Nephron (organoid): Measurements from ENCODE around the gene DDX18.

ENCODE experiments used
- H3K27ac Mint-ChIP-seq, 3 experiments: 2 replicates each; pipeline ENCODE4 v1.8.0; 2020; ENCODE audit warnings: mixed read lengths in 3 of 3, mild to moderate bottlenecking in 2 of 3, moderate library complexity in 1 of 3
- H3K27me3 Mint-ChIP-seq: 2 replicates; pipeline ENCODE4 v1.8.0; 2021; ENCODE audit warnings: low read depth, mild to moderate bottlenecking, moderate library complexity, mixed read lengths
- H3K36me3 Mint-ChIP-seq: 2 replicates; pipeline ENCODE4 v1.8.0; 2020; ENCODE audit warnings: low read depth, mixed read lengths
- H3K4me1 Mint-ChIP-seq: 2 replicates; pipeline ENCODE4 v1.8.0; 2020; ENCODE audit warnings: mixed read lengths
- H3K4me3 Mint-ChIP-seq, 3 experiments: 2 replicates each; pipeline ENCODE4 v1.8.0; 2020; ENCODE audit warnings: mild to moderate bottlenecking in 3 of 3, mixed read lengths in 3 of 3, moderate library complexity in 2 of 3
- H3K9me3 Mint-ChIP-seq: 2 replicates; pipeline ENCODE4 v1.8.0; 2020; ENCODE audit warnings: mixed read lengths
- TF ChIP-seq, protein P1 (sequence below), 3 experiments: fragments of 200-600 bp; sonication (generic); IDR thresholded peaks; one replicate each; pipeline ENCODE4 v1.5.0; 2021; ENCODE audit warnings: antibody characterized with exemption in 3 of 3; ENCODE audit not compliant: unreplicated experiment in 3 of 3

DDX18 gene

GRCh38 chr2:117835990-117836760 is 21.7 kb downstream of the DDX18 start:
- peak overlapping the region in 2 of 3 experiments; percentile 48 to 58 for H3K27ac Mint-ChIP-seq
- no peaks in the 10 kb centered on the region for H3K4me1 Mint-ChIP-seq
- peak overlapping the region; percentile 80 to 86 (median 85) for H3K4me3 Mint-ChIP-seq
- H3K9me3 Mint-ChIP-seq = no peaks in the 10 kb centered on the region
- H3K27me3 Mint-ChIP-seq = no peaks in the 10 kb centered on the region
- TF ChIP-seq, protein P1, sequence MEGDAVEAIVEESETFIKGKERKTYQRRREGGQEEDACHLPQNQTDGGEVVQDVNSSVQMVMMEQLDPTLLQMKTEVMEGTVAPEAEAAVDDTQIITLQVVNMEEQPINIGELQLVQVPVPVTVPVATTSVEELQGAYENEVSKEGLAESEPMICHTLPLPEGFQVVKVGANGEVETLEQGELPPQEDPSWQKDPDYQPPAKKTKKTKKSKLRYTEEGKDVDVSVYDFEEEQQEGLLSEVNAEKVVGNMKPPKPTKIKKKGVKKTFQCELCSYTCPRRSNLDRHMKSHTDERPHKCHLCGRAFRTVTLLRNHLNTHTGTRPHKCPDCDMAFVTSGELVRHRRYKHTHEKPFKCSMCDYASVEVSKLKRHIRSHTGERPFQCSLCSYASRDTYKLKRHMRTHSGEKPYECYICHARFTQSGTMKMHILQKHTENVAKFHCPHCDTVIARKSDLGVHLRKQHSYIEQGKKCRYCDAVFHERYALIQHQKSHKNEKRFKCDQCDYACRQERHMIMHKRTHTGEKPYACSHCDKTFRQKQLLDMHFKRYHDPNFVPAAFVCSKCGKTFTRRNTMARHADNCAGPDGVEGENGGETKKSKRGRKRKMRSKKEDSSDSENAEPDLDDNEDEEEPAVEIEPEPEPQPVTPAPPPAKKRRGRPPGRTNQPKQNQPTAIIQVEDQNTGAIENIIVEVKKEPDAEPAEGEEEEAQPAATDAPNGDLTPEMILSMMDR (IDR thresholded peaks at IDR 0.05; ENCODE audit: unreplicated experiment in 3 of 3) = peak; percentile 76 to 87 (median 85)
- H3K36me3 Mint-ChIP-seq = peaks cover 13% of the 10 kb centered on the region

GRCh38 chr2:117845304-117845703 is 30.8 kb downstream of the DDX18 start:
- TF ChIP-seq, protein P1 (IDR thresholded peaks at IDR 0.05; ENCODE audit: unreplicated experiment in 3 of 3) = no peak
- H3K36me3 Mint-ChIP-seq = no peaks in the 10 kb centered on the region
- peaks cover 4% of the 10 kb centered on the region for H3K9me3 Mint-ChIP-seq
- H3K4me1 Mint-ChIP-seq = no peaks in the 10 kb centered on the region
- H3K4me3 Mint-ChIP-seq = no peak overlapping the region
- H3K27me3 Mint-ChIP-seq = peaks cover 27% of the 10 kb centered on the region
- no peak overlapping the region for H3K27ac Mint-ChIP-seq

DNA sequence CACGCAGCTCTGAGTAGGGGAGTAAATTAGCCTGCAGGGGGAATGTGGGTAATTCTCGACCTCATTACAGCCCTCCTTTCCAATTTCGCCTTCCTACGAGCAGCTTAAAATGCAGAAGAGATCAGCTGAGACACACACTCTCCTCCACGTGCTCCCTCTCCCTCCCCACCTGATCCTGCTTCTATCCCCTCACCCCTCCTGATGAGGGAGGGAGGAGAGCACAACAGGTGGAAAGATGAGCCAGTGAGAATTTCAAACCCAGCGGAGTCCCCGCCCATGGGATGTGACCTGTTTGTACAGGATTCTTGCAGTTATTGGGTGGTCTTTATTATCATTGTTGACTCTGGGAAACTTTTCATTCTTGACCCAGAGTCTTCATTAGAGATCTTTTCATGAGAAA is 35.5 kb downstream of the DDX18 start:
- H3K4me1 Mint-ChIP-seq = no peaks in the 10 kb centered on the region
- H3K27me3 Mint-ChIP-seq = peaks cover 47% of the 10 kb centered on the region
- H3K27ac Mint-ChIP-seq = peak overlapping the region in 2 of 3 experiments; percentile 13 to 47
- TF ChIP-seq, protein P1 (IDR thresholded peaks at IDR 0.05; ENCODE audit: unreplicated experiment in 3 of 3) = no peak
- peaks cover 4% of the 10 kb centered on the region for H3K9me3 Mint-ChIP-seq
- no peaks in the 10 kb centered on the region for H3K36me3 Mint-ChIP-seq
- H3K4me3 Mint-ChIP-seq = peak overlapping the region in 1 of 3 experiments; percentile 4

GRCh38 chr2:117850461-117850860 is 36.0 kb downstream of the DDX18 start:
- H3K4me1 Mint-ChIP-seq = no peaks in the 10 kb centered on the region
- no peaks in the 10 kb centered on the region for H3K36me3 Mint-ChIP-seq
- TF ChIP-seq, protein P1 (IDR thresholded peaks at IDR 0.05; ENCODE audit: unreplicated experiment in 3 of 3) = no peak
- H3K9me3 Mint-ChIP-seq = peaks cover 4% of the 10 kb centered on the region
- H3K27me3 Mint-ChIP-seq = peaks cover 47% of the 10 kb centered on the region
- H3K4me3 Mint-ChIP-seq = peak overlapping the region in 1 of 3 experiments; percentile 7
- peak overlapping the region in 1 of 3 experiments; percentile 47 for H3K27ac Mint-ChIP-seq

DNA sequence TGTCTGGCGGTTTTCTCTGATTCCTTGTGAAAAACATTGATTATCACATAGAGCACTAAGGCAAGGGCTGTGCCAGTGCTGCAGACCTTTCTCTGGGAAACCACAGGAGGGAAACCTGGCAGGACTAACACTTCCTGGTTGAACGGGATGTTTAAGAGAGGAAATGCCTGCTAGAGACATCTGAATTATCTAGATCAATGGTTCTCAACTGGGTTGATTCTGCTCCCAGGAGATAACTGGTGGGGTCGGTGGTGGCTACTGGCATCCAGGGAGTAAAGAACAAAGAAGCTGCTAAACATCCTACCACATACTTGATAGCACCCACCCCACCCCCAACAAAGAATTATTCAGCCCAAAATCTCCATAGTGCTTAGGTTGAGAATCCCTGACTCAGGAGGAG is 37.5 kb downstream of the DDX18 start:
- H3K4me3 Mint-ChIP-seq = no peak overlapping the region
- H3K27me3 Mint-ChIP-seq = peaks cover 47% of the 10 kb centered on the region
- no peaks in the 10 kb centered on the region for H3K4me1 Mint-ChIP-seq
- H3K9me3 Mint-ChIP-seq = peaks cover 4% of the 10 kb centered on the region
- TF ChIP-seq, protein P1 (IDR thresholded peaks at IDR 0.05; ENCODE audit: unreplicated experiment in 3 of 3) = no peak
- H3K27ac Mint-ChIP-seq = no peak overlapping the region
- H3K36me3 Mint-ChIP-seq = no peaks in the 10 kb centered on the region

- no peak overlapping the region for H3K27ac Mint-ChIP-seq
- no peaks in the 10 kb centered on the region for H3K9me3 Mint-ChIP-seq
- peaks cover 36% of the 10 kb centered on the region for H3K27me3 Mint-ChIP-seq
- H3K4me3 Mint-ChIP-seq = no peak overlapping the region
- TF ChIP-seq, protein P1 (IDR thresholded peaks at IDR 0.05; ENCODE audit: unreplicated experiment in 3 of 3) = no peak
- H3K36me3 Mint-ChIP-seq = no peaks in the 10 kb centered on the region
- H3K4me1 Mint-ChIP-seq = no peaks in the 10 kb centered on the region
Measured at GRCh38 chr2:117853316-117853715, 38.8 kb downstream of the DDX18 start.
